PFSK-1 (cell line): ENCODE results near the gene KIFC1.

Experiments
- FOXP2 ChIP-seq: optimal IDR thresholded peaks from 2 replicates; pipeline ENCODE3; 2011; ENCODE audit warnings: borderline replicate concordance, control low read depth, inconsistent platforms; ENCODE audit not compliant: insufficient read depth; ENCODE audit errors: extremely low read length, extremely low read depth
- POLR2AphosphoS5 ChIP-seq: IDR thresholded peaks from 2 replicates; pipeline ENCODE4 v1.6.1; 2012; ENCODE audit warnings: low read depth, mild to moderate bottlenecking, control low read depth, low read length, moderate library complexity
- SIN3A ChIP-seq: IDR thresholded peaks from 2 replicates; pipeline ENCODE4 v1.6.1; 2012; ENCODE audit warnings: mild to moderate bottlenecking, low read length, moderate library complexity, borderline replicate concordance; ENCODE audit not compliant: insufficient read depth
- TAF1 ChIP-seq: IDR thresholded peaks from 2 replicates; pipeline ENCODE4 v1.6.1; 2012; ENCODE audit warnings: low read length, control low read depth, borderline replicate concordance; ENCODE audit not compliant: insufficient read depth
- TF ChIP-seq, protein P1 (sequence below), 2 experiments: IDR thresholded peaks; 2 replicates each; pipeline versions ENCODE4 v1.6.1 to v1.8.0; 2011 to 2012; ENCODE audit warnings: low read depth in 2 of 2, low read length in 2 of 2, control low read depth in 1 of 2, inconsistent platforms in 1 of 2, mild to moderate bottlenecking in 1 of 2, moderate library complexity in 1 of 2; ENCODE audit not compliant: insufficient read depth in 1 of 2

Gene KIFC1

DNA sequence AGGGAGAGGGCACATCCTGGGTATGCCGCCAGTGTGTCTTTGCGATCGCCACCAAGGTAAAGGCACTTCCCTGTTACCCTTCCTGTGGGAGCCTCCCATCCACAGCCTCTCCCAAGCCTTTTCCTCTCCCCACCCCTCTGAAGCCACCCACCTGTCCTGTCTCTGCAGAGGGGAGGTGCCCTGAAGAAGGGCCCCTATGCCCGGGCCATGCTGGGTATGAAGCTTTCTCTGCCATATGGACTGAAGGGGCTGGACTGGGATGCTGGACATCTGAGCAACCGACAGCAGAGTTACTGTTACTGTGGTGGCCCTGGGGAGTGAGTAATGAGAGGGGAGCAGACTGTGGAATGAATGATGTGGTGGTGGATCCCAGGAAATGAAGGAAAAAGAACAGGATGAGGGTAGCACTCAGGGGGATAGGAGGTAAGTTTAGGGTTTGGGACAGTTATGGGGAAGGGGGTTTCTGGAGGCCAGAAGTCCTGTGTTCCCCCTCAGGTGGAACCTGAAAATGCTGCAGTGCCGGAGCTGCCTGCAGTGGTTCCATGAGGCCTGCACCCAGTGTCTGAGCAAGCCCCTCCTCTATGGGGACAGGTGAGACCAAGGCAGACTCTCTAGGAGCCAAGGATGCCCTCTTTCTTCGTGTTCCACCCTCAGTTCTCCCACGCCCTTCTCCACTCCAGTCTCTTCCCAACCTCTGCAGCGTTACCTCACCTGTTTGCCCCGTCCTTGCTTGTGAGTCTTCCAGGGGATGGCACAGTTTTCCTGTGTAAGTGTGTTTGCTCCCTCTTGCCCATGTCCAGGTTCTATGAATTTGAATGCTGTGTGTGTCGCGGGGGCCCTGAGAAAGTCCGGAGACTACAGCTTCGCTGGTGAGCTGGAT, 21.9 kb downstream of the KIFC1 start:
- TF ChIP-seq SIN3A (no peak), POLR2AphosphoS5 (peak; percentile 17)
- TF ChIP-seq, protein P1, sequence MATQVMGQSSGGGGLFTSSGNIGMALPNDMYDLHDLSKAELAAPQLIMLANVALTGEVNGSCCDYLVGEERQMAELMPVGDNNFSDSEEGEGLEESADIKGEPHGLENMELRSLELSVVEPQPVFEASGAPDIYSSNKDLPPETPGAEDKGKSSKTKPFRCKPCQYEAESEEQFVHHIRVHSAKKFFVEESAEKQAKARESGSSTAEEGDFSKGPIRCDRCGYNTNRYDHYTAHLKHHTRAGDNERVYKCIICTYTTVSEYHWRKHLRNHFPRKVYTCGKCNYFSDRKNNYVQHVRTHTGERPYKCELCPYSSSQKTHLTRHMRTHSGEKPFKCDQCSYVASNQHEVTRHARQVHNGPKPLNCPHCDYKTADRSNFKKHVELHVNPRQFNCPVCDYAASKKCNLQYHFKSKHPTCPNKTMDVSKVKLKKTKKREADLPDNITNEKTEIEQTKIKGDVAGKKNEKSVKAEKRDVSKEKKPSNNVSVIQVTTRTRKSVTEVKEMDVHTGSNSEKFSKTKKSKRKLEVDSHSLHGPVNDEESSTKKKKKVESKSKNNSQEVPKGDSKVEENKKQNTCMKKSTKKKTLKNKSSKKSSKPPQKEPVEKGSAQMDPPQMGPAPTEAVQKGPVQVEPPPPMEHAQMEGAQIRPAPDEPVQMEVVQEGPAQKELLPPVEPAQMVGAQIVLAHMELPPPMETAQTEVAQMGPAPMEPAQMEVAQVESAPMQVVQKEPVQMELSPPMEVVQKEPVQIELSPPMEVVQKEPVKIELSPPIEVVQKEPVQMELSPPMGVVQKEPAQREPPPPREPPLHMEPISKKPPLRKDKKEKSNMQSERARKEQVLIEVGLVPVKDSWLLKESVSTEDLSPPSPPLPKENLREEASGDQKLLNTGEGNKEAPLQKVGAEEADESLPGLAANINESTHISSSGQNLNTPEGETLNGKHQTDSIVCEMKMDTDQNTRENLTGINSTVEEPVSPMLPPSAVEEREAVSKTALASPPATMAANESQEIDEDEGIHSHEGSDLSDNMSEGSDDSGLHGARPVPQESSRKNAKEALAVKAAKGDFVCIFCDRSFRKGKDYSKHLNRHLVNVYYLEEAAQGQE (IDR thresholded peaks at IDR 0.05; ENCODE audit: insufficient read depth in 1 of 2, low read depth in 2 of 2, low read length in 2 of 2): no peak

DNA sequence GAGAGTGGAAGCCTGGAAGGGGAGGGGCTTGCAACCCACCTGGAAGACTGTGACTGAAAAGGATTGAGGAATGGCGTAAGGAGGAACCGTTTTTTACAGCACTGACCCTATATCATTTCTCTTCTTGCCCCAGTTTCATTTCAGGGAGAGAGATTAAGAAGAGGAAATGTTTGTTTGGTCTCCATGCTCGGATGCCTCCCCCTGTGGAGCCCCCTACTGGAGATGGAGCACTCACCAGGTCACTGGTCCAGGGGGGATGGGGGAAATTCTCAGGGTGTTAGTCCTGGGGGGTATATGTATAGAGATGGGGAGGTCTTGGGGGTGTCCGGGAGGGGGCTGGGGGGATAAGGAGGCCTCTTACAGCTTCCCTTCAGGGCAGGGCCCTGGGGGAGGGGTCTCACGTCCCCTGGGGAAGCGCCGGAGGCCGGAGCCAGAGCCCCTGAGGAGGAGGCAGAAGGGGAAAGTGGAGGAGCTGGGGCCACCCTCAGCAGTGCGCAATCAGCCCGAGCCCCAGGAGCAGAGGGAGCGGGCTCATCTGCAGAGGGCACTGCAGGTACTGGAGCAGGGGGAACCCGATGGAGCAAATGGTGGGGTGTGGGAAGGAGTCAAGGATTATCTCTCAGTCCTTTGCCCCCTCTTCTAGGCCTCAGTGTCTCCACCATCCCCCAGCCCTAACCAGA, 23.1 kb downstream of the KIFC1 start:
- TF ChIP-seq TAF1 (no peak), SIN3A (no peak), FOXP2 (no peak), POLR2AphosphoS5 (no peak)
- TF ChIP-seq, protein P1 (IDR thresholded peaks at IDR 0.05; ENCODE audit: insufficient read depth in 1 of 2, low read depth in 2 of 2, low read length in 2 of 2): no peak

DNA sequence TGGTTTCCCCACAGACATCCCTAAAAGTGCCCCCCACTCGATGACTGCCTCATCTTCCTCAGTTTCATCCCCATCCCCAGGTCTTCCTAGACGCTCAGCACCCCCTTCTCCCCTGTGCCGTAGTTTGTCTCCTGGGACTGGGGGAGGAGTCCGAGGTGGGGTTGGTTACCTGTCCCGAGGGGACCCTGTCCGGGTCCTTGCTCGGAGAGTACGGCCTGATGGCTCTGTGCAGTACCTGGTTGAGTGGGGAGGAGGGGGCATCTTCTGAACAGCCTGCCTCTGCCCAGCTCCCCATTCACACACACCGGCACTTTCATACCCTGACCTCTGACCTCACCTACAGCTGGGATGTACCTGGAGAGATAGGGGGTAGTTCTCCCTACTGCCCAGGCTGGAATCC, 24.2 kb downstream of the KIFC1 start:
- TF ChIP-seq POLR2AphosphoS5 (no peak), FOXP2 (no peak), SIN3A (no peak), TAF1 (no peak)
- TF ChIP-seq, protein P1 (IDR thresholded peaks at IDR 0.05; ENCODE audit: insufficient read depth in 1 of 2, low read depth in 2 of 2, low read length in 2 of 2): no peak

DNA sequence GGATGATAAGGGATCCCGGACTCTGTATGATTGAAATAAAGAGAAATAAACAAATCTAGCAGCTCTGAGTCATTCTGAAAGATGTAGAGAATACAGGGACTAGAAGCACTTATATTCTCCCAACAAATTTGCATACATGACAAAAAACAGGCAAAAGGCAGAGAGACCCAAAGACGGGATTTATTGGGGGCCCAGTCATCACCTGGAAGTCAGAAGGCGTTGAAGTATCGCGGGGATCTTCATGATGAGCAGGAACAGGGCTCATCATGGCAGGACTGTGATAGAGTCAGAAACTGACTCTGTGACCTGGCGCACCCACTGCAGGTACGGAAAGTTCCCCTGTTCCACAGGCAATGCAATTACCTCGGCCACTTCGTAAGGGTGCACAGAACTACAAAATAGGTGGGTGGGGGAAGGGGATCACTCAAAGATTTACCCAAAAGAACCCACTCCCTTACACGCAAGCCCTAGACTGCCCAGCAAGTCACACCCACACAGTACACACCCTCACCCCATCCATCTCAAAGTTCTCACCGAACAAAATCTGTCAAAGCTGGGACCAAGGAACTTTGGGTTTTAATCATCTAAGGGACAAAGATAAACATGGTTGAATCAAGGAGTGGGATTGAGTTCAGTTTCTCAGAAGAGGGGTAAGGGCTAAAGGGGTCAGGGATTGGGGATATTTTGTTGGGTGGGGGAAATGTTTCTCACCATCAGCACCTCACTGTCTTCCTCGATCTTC, 24.9 kb downstream of the KIFC1 start:
- TF ChIP-seq FOXP2 (no peak), TAF1 (no peak), POLR2AphosphoS5 (peak; percentile 27; the same call in 1 of the 2 replicates), SIN3A (no peak)
- TF ChIP-seq, protein P1 (IDR thresholded peaks at IDR 0.05; ENCODE audit: insufficient read depth in 1 of 2, low read depth in 2 of 2, low read length in 2 of 2): no peak
